HEK293 (cell line): ENCODE measurements around the gene ACTRT2.

Experiments used
- ATF2 ChIP-seq: fragments of 450-650 bp; formaldehyde crosslinking; IDR thresholded peaks from 2 replicates; pipeline ENCODE4 v1.5.1; 2016; ENCODE audit warnings: missing biosample characterization, missing genetic modification characterization, low read depth
- FEZF1 ChIP-seq: fragments of 450-650 bp; formaldehyde crosslinking; IDR thresholded peaks from 2 replicates; pipeline ENCODE4 v1.5.1; 2016; ENCODE audit warnings: missing biosample characterization, missing genetic modification characterization
- OVOL3 ChIP-seq: fragments of 450-650 bp; formaldehyde crosslinking; IDR thresholded peaks from 2 replicates; pipeline ENCODE4 v1.5.1; 2016; ENCODE audit warnings: missing biosample characterization, missing genetic modification characterization
- PRDM10 ChIP-seq: fragments of 450-650 bp; formaldehyde crosslinking; IDR thresholded peaks from 2 replicates; pipeline ENCODE4 v1.5.1; 2016; ENCODE audit warnings: missing biosample characterization, missing genetic modification characterization
- PRDM4 ChIP-seq: fragments of 450-650 bp; formaldehyde crosslinking; IDR thresholded peaks from 2 replicates; pipeline ENCODE4 v1.5.1; 2017; ENCODE audit warnings: missing biosample characterization, missing genetic modification characterization
- SP3 ChIP-seq: fragments of 450-650 bp; formaldehyde crosslinking; IDR thresholded peaks from 2 replicates; pipeline ENCODE4 v1.5.1; 2016; ENCODE audit warnings: missing biosample characterization, missing genetic modification characterization
- TSHZ1 ChIP-seq: fragments of 450-650 bp; formaldehyde crosslinking; IDR thresholded peaks from 2 replicates; pipeline ENCODE4 v1.5.1; 2016; ENCODE audit warnings: missing biosample characterization, missing genetic modification characterization, borderline replicate concordance
- ZNF175 ChIP-seq: fragments of 450-650 bp; formaldehyde crosslinking; IDR thresholded peaks from 2 replicates; pipeline ENCODE4 v1.5.1; 2016; ENCODE audit warnings: missing biosample characterization, missing genetic modification characterization
- ZNF335 ChIP-seq: fragments of 450-650 bp; formaldehyde crosslinking; conservative IDR thresholded peaks from 2 replicates; pipeline ENCODE4 v1.5.1; 2016; ENCODE audit warnings: missing biosample characterization, missing genetic modification characterization
- ZNF426 ChIP-seq: fragments of 450-650 bp; formaldehyde crosslinking; IDR thresholded peaks from 2 replicates; pipeline ENCODE4 v1.5.1; 2017; ENCODE audit warnings: missing biosample characterization, missing genetic modification characterization, mild to moderate bottlenecking, inconsistent platforms, moderate library complexity
- ZNF518A ChIP-seq: fragments of 450-650 bp; formaldehyde crosslinking; conservative IDR thresholded peaks from 2 replicates; pipeline ENCODE4 v1.5.1; 2016; ENCODE audit warnings: low read depth, missing biosample characterization, missing genetic modification characterization
- ZNF530 ChIP-seq: fragments of 450-650 bp; formaldehyde crosslinking; IDR thresholded peaks from 2 replicates; pipeline ENCODE4 v1.5.1; 2016; ENCODE audit warnings: low read depth, missing biosample characterization, missing genetic modification characterization
- ZNF548 ChIP-seq: fragments of 450-650 bp; formaldehyde crosslinking; IDR thresholded peaks from 2 replicates; pipeline ENCODE4 v1.5.1; 2016; ENCODE audit warnings: missing biosample characterization, missing genetic modification characterization
- ZNF585B ChIP-seq: fragments of 450-650 bp; formaldehyde crosslinking; IDR thresholded peaks from 2 replicates; pipeline ENCODE4 v1.5.1; 2016; ENCODE audit warnings: missing biosample characterization, missing genetic modification characterization
- ZNF600 ChIP-seq: fragments of 450-650 bp; formaldehyde crosslinking; IDR thresholded peaks from 2 replicates; pipeline ENCODE4 v1.5.1; 2016; ENCODE audit warnings: missing biosample characterization, missing genetic modification characterization
- ZNF623 ChIP-seq: fragments of 450-650 bp; formaldehyde crosslinking; IDR thresholded peaks from 2 replicates; pipeline ENCODE4 v1.5.1; 2016; ENCODE audit warnings: missing biosample characterization, missing genetic modification characterization
- ZNF664 ChIP-seq: fragments of 450-650 bp; formaldehyde crosslinking; IDR thresholded peaks from 2 replicates; pipeline ENCODE4 v1.5.1; 2016; ENCODE audit warnings: missing biosample characterization, missing genetic modification characterization
- ZNF747 ChIP-seq: fragments of 450-650 bp; formaldehyde crosslinking; IDR thresholded peaks from 2 replicates; pipeline ENCODE4 v1.5.1; 2016; ENCODE audit warnings: missing biosample characterization, missing genetic modification characterization
- ZXDB ChIP-seq: fragments of 450-650 bp; formaldehyde crosslinking; IDR thresholded peaks from 2 replicates; pipeline ENCODE4 v1.5.1; 2016; ENCODE audit warnings: missing biosample characterization, missing genetic modification characterization

ACTRT2 gene

GRCh38 chr1:3068564-3069431 lies 47.5 kb downstream of the ACTRT2 start, which contains the start of gene PRDM16 (continued):
- TF ChIP-seq PRDM4: no peak
- TF ChIP-seq ZNF335 (tag by site-specific recombination): peak; percentile 86
- no peak for TF ChIP-seq OVOL3
- no peak for TF ChIP-seq ZNF518A (tag by site-specific recombination)
- TF ChIP-seq ZXDB (tag by site-specific recombination): peak; percentile 49
- TF ChIP-seq ZNF623: no peak
- TF ChIP-seq FEZF1 (tag by site-specific recombination): no peak
- TF ChIP-seq ATF2 (tag by site-specific recombination): no peak
- TF ChIP-seq PRDM10 (tag by site-specific recombination): peak; percentile 40
- no peak for TF ChIP-seq TSHZ1 (tag by site-specific recombination)
- TF ChIP-seq ZNF585B (tag by site-specific recombination): no peak
- peak; percentile 58; the same call in 1 of the 2 replicates for TF ChIP-seq ZNF664
- TF ChIP-seq ZNF426: no peak
- no peak for TF ChIP-seq ZNF747 (tag by site-specific recombination)
- TF ChIP-seq ZNF530: no peak
- TF ChIP-seq ZNF175 (tag by site-specific recombination): no peak
- no peak for TF ChIP-seq SP3 (tag by site-specific recombination)
- TF ChIP-seq ZNF600: 0 out of 2 replicates have a peak, but pooled peaks have one; percentile 18
- TF ChIP-seq ZNF548: no peak
